Skeletal muscle satellite cell (primary cell): ENCODE data around the gene TNFRSF11A.

Source experiments
- H3K27me3 ChIP-seq: 2 replicates; pipeline ENCODE4 v1.7.0; 2013; ENCODE audit warnings: low read length; ENCODE audit not compliant: control insufficient read depth, insufficient read depth
- H3K36me3 ChIP-seq: 2 replicates; pipeline ENCODE4 v1.7.0; 2013; ENCODE audit warnings: mild to moderate bottlenecking, control low read depth, low read length; ENCODE audit not compliant: insufficient read depth
- H3K4me1 ChIP-seq: 2 replicates; pipeline ENCODE4 v1.7.0; 2013; ENCODE audit warnings: low read length; ENCODE audit not compliant: control insufficient read depth, insufficient read depth
- H3K4me2 ChIP-seq: 2 replicates; pipeline ENCODE4 v1.7.0; 2013; ENCODE audit warnings: mild to moderate bottlenecking, low read length
- H3K4me3 ChIP-seq: 2 replicates; pipeline ENCODE4 v1.7.0; 2013; ENCODE audit warnings: low read length
- H3K9ac ChIP-seq: 2 replicates; pipeline ENCODE4 v1.7.0; 2013; ENCODE audit warnings: mild to moderate bottlenecking, low read depth, low read length, moderate library complexity
- H3K9me3 ChIP-seq: replicated peaks from 2 replicates; pipeline ENCODE4 v1.7.0; 2013; ENCODE audit warnings: mild to moderate bottlenecking, control low read depth, low read length

The TNFRSF11A gene

GRCh38 chr18:62388855-62389760 is 64.0 kb downstream of the TNFRSF11A start:
- Histone ChIP-seq H3K27me3 (peaks cover 12% of the 10 kb centered on the region), H3K4me3 (no peak overlapping the region), H3K9ac (no peak overlapping the region), H3K36me3 (no peaks in the 10 kb centered on the region), H3K4me2 (no peak overlapping the region), H3K9me3 (no peaks in the 10 kb centered on the region), H3K4me1 (no peaks in the 10 kb centered on the region)

DNA sequence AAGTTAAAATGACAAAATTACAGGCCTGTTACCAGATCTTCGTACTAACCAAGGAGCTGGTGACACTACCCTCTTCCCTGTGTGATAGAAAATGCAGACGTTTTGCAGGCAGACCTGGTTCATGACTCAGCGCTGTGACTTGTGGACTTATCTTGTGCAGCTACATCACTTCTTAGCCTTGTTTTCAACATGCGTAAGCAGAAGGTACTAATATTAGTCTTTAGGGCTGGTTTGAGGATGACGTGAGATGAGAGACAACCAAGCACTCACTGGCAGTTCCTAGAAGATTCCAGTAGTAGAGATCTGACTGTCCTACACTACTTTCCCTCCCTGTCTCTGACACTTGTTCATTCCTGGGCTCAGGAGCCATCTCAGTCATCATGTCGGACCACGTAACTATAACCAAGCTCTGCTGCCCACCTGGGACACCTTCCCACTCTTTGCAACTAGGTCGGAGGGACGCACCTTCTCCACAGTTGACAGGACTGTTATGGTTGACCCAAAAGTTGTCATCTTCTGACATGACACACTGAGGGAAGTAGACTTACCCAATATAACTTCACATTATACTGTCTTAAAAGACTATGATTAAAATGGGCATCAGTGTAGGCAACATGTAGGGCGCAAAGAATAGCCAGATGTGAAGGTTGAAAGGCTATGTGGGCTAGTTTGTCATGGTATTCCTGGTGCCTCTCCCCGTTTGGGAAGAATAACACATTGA is 64.8 kb downstream of the TNFRSF11A start:
- H3K9ac ChIP-seq = no peak overlapping the region
- no peak overlapping the region for H3K4me3 ChIP-seq
- H3K27me3 ChIP-seq = peaks cover 12% of the 10 kb centered on the region
- no peaks in the 10 kb centered on the region for H3K9me3 ChIP-seq
- no peak overlapping the region for H3K4me2 ChIP-seq
- H3K36me3 ChIP-seq = no peaks in the 10 kb centered on the region
- no peaks in the 10 kb centered on the region for H3K4me1 ChIP-seq

GRCh38 chr18:62394006-62394763 is 69.1 kb downstream of the TNFRSF11A start:
- H3K36me3 ChIP-seq = no peaks in the 10 kb centered on the region
- no peak overlapping the region for H3K4me2 ChIP-seq
- no peaks in the 10 kb centered on the region for H3K9me3 ChIP-seq
- H3K9ac ChIP-seq = no peak overlapping the region
- no peaks in the 10 kb centered on the region for H3K4me1 ChIP-seq
- peaks cover 25% of the 10 kb centered on the region for H3K27me3 ChIP-seq
- H3K4me3 ChIP-seq = no peak overlapping the region

GRCh38 chr18:62396381-62396780 is 71.3 kb downstream of the TNFRSF11A start:
- Histone ChIP-seq H3K4me2 (no peak overlapping the region), H3K4me1 (no peaks in the 10 kb centered on the region), H3K36me3 (no peaks in the 10 kb centered on the region), H3K9me3 (no peaks in the 10 kb centered on the region), H3K9ac (no peak overlapping the region), H3K27me3 (peaks cover 36% of the 10 kb centered on the region), H3K4me3 (no peak overlapping the region)

- H3K9me3 ChIP-seq = no peaks in the 10 kb centered on the region
- no peak overlapping the region for H3K9ac ChIP-seq
- no peak overlapping the region for H3K4me3 ChIP-seq
- no peak overlapping the region for H3K4me2 ChIP-seq
- peaks cover 36% of the 10 kb centered on the region for H3K27me3 ChIP-seq
- no peaks in the 10 kb centered on the region for H3K36me3 ChIP-seq
- H3K4me1 ChIP-seq = no peaks in the 10 kb centered on the region
Measured at GRCh38 chr18:62396967-62397366, 71.9 kb downstream of the TNFRSF11A start.

GRCh38 chr18:62398291-62398690 is 73.2 kb downstream of the TNFRSF11A start:
- H3K9me3 ChIP-seq = no peaks in the 10 kb centered on the region
- no peaks in the 10 kb centered on the region for H3K36me3 ChIP-seq
- peaks cover 32% of the 10 kb centered on the region for H3K27me3 ChIP-seq
- no peaks in the 10 kb centered on the region for H3K4me1 ChIP-seq
- no peak overlapping the region for H3K4me3 ChIP-seq
- H3K4me2 ChIP-seq = no peak overlapping the region
- no peak overlapping the region for H3K9ac ChIP-seq

- Histone ChIP-seq H3K27me3 (peaks cover 24% of the 10 kb centered on the region), H3K4me1 (no peaks in the 10 kb centered on the region), H3K9ac (no peak overlapping the region), H3K36me3 (no peaks in the 10 kb centered on the region), H3K4me3 (no peak overlapping the region), H3K4me2 (no peak overlapping the region), H3K9me3 (no peaks in the 10 kb centered on the region)
Measured at GRCh38 chr18:62399276-62399675, 74.2 kb downstream of the TNFRSF11A start.

GRCh38 chr18:62399781-62400308 is 74.7 kb downstream of the TNFRSF11A start:
- H3K27me3 ChIP-seq = peaks cover 24% of the 10 kb centered on the region
- no peaks in the 10 kb centered on the region for H3K4me1 ChIP-seq
- H3K9ac ChIP-seq = no peak overlapping the region
- no peak overlapping the region for H3K4me2 ChIP-seq
- no peaks in the 10 kb centered on the region for H3K36me3 ChIP-seq
- H3K4me3 ChIP-seq = no peak overlapping the region
- no peaks in the 10 kb centered on the region for H3K9me3 ChIP-seq

DNA sequence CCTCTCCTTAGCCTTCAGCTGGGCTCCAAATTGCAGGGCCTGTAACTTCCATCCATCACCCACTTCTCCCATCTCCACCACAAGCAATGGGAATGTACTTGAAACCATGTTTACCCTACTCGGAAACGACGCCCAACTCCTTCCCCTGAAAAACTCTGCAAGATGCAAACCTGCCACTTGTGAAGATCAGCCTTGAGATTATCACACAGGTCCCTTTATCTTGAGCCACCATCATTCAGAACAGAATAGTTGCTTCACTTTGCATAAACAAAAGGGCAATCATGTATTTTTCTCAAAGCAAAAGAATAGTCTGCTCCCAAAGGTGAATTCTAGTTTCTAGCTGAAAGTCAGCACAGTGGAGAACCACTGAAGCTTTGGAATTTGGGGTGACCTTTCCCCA is 75.8 kb downstream of the TNFRSF11A start:
- peaks cover 24% of the 10 kb centered on the region for H3K27me3 ChIP-seq
- H3K9me3 ChIP-seq = no peaks in the 10 kb centered on the region
- H3K9ac ChIP-seq = no peak overlapping the region
- no peak overlapping the region for H3K4me3 ChIP-seq
- H3K4me2 ChIP-seq = no peak overlapping the region
- H3K4me1 ChIP-seq = no peaks in the 10 kb centered on the region
- H3K36me3 ChIP-seq = no peaks in the 10 kb centered on the region

- Histone ChIP-seq H3K9ac (no peak overlapping the region), H3K4me3 (no peak overlapping the region), H3K9me3 (no peaks in the 10 kb centered on the region), H3K36me3 (no peaks in the 10 kb centered on the region), H3K4me2 (no peak overlapping the region), H3K27me3 (peaks cover 26% of the 10 kb centered on the region), H3K4me1 (no peaks in the 10 kb centered on the region)
Measured at GRCh38 chr18:62402342-62402948, 77.3 kb downstream of the TNFRSF11A start.

DNA sequence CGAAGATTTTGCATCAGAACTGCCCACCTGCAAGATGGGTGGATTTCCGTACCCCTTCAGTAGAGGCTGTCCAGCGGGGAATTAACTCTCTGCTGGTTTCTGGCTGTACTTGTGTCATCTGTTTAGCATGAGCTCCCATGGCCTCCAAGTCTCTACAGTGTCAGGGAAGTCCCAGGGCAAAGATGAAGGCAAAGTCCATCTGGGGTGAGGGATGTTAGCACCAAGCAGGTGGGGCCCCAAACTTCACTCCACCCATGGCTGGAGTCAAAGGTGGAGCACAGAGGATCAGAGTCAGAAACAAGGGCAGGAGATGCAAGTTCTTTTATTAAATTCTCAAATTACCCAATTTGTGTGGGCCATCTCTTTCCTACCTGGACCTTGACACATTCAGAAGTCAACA is 78.0 kb downstream of the TNFRSF11A start:
- Histone ChIP-seq H3K27me3 (peaks cover 27% of the 10 kb centered on the region), H3K36me3 (no peaks in the 10 kb centered on the region), H3K4me3 (no peak overlapping the region), H3K9me3 (no peaks in the 10 kb centered on the region), H3K4me1 (no peaks in the 10 kb centered on the region), H3K9ac (no peak overlapping the region), H3K4me2 (no peak overlapping the region)
